HL-60 (cell line): ENCODE measurements around the gene VSNL1.

Experiments used
- DNase-seq, 2 experiments: peaks; one replicate each; pipeline ENCODE4 v3.0.0-alpha.2; 2010 to 2020; ENCODE audit warnings: low read depth in 1 of 2, low spot score in 1 of 2
- H3K27ac ChIP-seq: fragments of 250-450 bp; sonication (Bioruptor Pico); replicated peaks from 2 replicates; pipeline ENCODE4 v1.5.1; 2020; ENCODE audit warnings: mild to moderate bottlenecking, moderate library complexity
- H3K27me3 ChIP-seq: fragments of 250-450 bp; sonication (Bioruptor Pico); 2 replicates; pipeline ENCODE4 v1.5.1; 2021; ENCODE audit warnings: mild to moderate bottlenecking, moderate library complexity; ENCODE audit not compliant: insufficient read depth, poor library complexity, severe bottlenecking
- H3K4me3 ChIP-seq: replicated peaks from 2 replicates; pipeline ENCODE4 v1.5.1; 2011; ENCODE audit warnings: mild to moderate bottlenecking, control low read depth, low read length; ENCODE audit not compliant: insufficient read depth
- CTCF ChIP-seq: IDR thresholded peaks from one replicate; pipeline ENCODE4 v1.5.1; 2011; ENCODE audit warnings: low read length, control low read depth, inconsistent platforms; ENCODE audit not compliant: insufficient read depth
- GABPA ChIP-seq: IDR thresholded peaks from 2 replicates; pipeline ENCODE4 v1.6.1; 2012; ENCODE audit warnings: low read depth
- POLR2AphosphoS5 ChIP-seq: IDR thresholded peaks from 2 replicates; pipeline ENCODE4 v1.6.1; 2012; ENCODE audit warnings: low read depth
- REST ChIP-seq: IDR thresholded peaks from 2 replicates; pipeline ENCODE4 v1.6.1; 2012; ENCODE audit warnings: low read depth; ENCODE audit not compliant: insufficient replicate concordance
- SPI1 ChIP-seq: IDR thresholded peaks from 2 replicates; pipeline ENCODE4 v1.6.1; 2012; ENCODE audit warnings: low read depth, mild to moderate bottlenecking, borderline replicate concordance

The VSNL1 gene

GRCh38 chr2:17589406-17590035 lies 49.0 kb downstream of the VSNL1 start:
- Histone ChIP-seq H3K27me3 (no peaks in the 10 kb centered on the region), H3K4me3 (no peak overlapping the region), H3K27ac (no peak overlapping the region)
- no peak for DNase-seq
- TF ChIP-seq CTCF (no peak), POLR2AphosphoS5 (no peak), REST (no peak), SPI1 (no peak), GABPA (no peak)

GRCh38 chr2:17590342-17590911 lies 49.9 kb downstream of the VSNL1 start:
- no peak for TF ChIP-seq SPI1
- TF ChIP-seq REST = no peak
- no peak for TF ChIP-seq POLR2AphosphoS5
- TF ChIP-seq CTCF = no peak
- TF ChIP-seq GABPA = no peak

GRCh38 chr2:17591846-17592245 lies 51.4 kb downstream of the VSNL1 start:
- no peak for TF ChIP-seq SPI1
- TF ChIP-seq GABPA = no peak
- TF ChIP-seq REST = no peak
- TF ChIP-seq CTCF = no peak
- no peak for TF ChIP-seq POLR2AphosphoS5
- no peak overlapping the region for H3K4me3 ChIP-seq
- H3K27ac ChIP-seq = no peak overlapping the region
- no peak for DNase-seq
- H3K27me3 ChIP-seq = no peaks in the 10 kb centered on the region

More at GRCh38 chr2:17590342-17590911, 49.9 kb downstream of the VSNL1 start:
- no peak for DNase-seq
- H3K4me3 ChIP-seq = no peak overlapping the region
- no peak overlapping the region for H3K27ac ChIP-seq
- H3K27me3 ChIP-seq = no peaks in the 10 kb centered on the region
